Smooth muscle cell (in vitro differentiated cells): ENCODE data around the gene AARS2. TPM values are rescaled to one million over a fixed set of nuclear protein-coding genes. Genes with fewer than 3 reads are reported as not detected.

Experiments used
- DNase-seq: peaks from one replicate; lab custom pipeline; 2025; ENCODE audit not compliant: unreplicated experiment; lab: John Stamatoyannopoulos, UW
- H2AFZ ChIP-seq: fragments of 200-600 bp; sonication (generic); 2 replicates; pipeline ENCODE4 v1.6.0; 2016; ENCODE audit warnings: antibody characterized with exemption, low read depth, mild to moderate bottlenecking
- H3F3A ChIP-seq: fragments of 200-600 bp; sonication (generic); 2 replicates; pipeline ENCODE4 v1.6.0; 2017; ENCODE audit warnings: antibody characterized with exemption, low read depth
- H3K27ac ChIP-seq: fragments of 200-600 bp; sonication (generic); 2 replicates; pipeline ENCODE4 v1.5.1; 2016; ENCODE audit warnings: low read depth, mild to moderate bottlenecking
- H3K27me3 ChIP-seq: fragments of 200-600 bp; sonication (generic); 2 replicates; pipeline ENCODE4 v1.6.1; 2016; ENCODE audit warnings: low read depth, mild to moderate bottlenecking
- H3K36me3 ChIP-seq: fragments of 200-600 bp; sonication (generic); 2 replicates; pipeline ENCODE4 v1.5.1; 2016; ENCODE audit warnings: low read depth
- H3K4me1 ChIP-seq: fragments of 200-600 bp; sonication (generic); 2 replicates; pipeline ENCODE4 v1.5.1; 2016; ENCODE audit warnings: low read depth
- H3K4me2 ChIP-seq: fragments of 200-600 bp; sonication (generic); 2 replicates; pipeline ENCODE4 v1.6.0; 2016; ENCODE audit warnings: mild to moderate bottlenecking
- H3K4me3 ChIP-seq: fragments of 200-600 bp; sonication (generic); 2 replicates; pipeline ENCODE4 v1.5.1; 2016; ENCODE audit warnings: mild to moderate bottlenecking
- H3K79me2 ChIP-seq: fragments of 200-600 bp; sonication (generic); 2 replicates; pipeline ENCODE4 v1.6.0; 2016; ENCODE audit warnings: low read depth, mild to moderate bottlenecking
- H3K9ac ChIP-seq: fragments of 200-600 bp; sonication (generic); 2 replicates; pipeline ENCODE4 v1.6.0; 2016; ENCODE audit warnings: low read depth
- H3K9me3 ChIP-seq: fragments of 200-600 bp; sonication (generic); replicated peaks from 2 replicates; pipeline ENCODE4 v1.5.1; 2016; ENCODE audit warnings: low read depth
- H4K20me1 ChIP-seq: fragments of 200-600 bp; sonication (generic); 2 replicates; pipeline ENCODE4 v1.6.0; 2016; ENCODE audit warnings: low read depth
- WGBS: methylation state at CpG from one replicate; pipeline ENCODE4 v1.1.7; 2016; ENCODE audit warnings: low lambda C conversion rate; 5-methylcytosine and 5-hydroxymethylcytosine counted together
- polyA plus RNA-seq: library from polyadenylated mRNA; unstranded; fragments of >200 nt; fragmentation: Nextera tagmentation; extraction: Ambion mirVana; gene quantifications from 2 replicates; pipeline ENCODE4 v1.2.1, GENCODE V29; 2016
- total RNA-seq: library from RNA; depleted of rRNA; stranded (reverse); fragments of >200 nt; gene quantifications from 2 replicates; pipeline ENCODE4 v1.2.3, GENCODE V29; 2014
- TF ChIP-seq, protein P1 (sequence below): fragments of 200-600 bp; sonication (generic); IDR thresholded peaks from 2 replicates; pipeline ENCODE4 v1.5.1; 2017; ENCODE audit warnings: borderline replicate concordance, mild to moderate bottlenecking, antibody characterized with exemption; ENCODE audit not compliant: insufficient read depth, poor library complexity, severe bottlenecking

Gene AARS2
- total and polyA plus RNA-seq, 2 experiments from 2014 or later = 7.5 to 15.1 TPM

DNA sequence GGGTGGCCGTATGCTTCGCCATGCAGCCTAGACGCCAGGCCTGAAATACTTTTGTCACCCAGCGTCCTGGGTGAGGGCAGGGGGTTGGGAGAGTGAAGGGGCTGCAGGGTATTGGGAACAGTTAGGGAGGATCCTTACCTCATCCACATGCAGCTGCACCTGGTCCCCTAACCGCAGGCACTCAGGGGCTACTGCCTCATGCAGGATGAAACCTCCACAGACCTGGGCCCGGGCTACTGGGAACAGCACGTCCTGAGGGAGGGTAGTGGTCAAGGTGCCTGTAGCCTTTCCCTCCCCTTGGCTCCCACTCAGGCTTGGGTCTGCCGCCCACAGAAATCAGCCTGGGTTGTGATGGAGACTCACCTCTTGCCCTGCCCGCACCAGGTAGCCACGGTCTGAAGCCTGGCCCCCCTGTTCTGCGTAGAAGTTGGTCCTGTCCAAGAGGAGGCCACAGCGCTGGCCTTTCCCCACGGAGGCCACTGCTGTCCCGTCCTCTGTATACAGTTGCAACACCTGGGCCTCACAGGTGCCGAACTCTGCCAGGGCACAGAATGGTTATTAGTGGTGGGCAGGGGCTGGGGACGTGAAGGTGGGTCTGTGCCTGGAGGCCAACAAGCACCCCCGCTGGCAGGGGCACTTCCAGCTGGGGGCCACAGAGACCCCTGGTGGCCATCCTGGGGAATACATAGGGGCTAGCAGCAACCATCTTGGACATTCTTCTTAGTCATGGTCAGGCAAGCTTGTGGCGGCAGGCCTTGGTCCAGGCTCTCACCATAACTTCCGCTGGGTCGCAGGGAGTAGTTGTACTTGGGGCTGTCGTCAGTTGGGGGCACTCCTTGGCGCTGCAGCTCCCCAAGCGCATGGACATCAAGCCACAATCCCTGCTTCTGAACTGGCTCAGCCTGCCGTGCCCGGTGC is 8.6 kb downstream of the AARS2 start:
- H3K79me2 ChIP-seq = no peaks in the 10 kb centered on the region
- no peak overlapping the region for H3K4me2 ChIP-seq
- no peaks in the 10 kb centered on the region for H4K20me1 ChIP-seq
- H3K36me3 ChIP-seq = no peaks in the 10 kb centered on the region
- TF ChIP-seq, protein P1, sequence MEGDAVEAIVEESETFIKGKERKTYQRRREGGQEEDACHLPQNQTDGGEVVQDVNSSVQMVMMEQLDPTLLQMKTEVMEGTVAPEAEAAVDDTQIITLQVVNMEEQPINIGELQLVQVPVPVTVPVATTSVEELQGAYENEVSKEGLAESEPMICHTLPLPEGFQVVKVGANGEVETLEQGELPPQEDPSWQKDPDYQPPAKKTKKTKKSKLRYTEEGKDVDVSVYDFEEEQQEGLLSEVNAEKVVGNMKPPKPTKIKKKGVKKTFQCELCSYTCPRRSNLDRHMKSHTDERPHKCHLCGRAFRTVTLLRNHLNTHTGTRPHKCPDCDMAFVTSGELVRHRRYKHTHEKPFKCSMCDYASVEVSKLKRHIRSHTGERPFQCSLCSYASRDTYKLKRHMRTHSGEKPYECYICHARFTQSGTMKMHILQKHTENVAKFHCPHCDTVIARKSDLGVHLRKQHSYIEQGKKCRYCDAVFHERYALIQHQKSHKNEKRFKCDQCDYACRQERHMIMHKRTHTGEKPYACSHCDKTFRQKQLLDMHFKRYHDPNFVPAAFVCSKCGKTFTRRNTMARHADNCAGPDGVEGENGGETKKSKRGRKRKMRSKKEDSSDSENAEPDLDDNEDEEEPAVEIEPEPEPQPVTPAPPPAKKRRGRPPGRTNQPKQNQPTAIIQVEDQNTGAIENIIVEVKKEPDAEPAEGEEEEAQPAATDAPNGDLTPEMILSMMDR = peak; percentile 69
- no peak for DNase-seq
- H3F3A ChIP-seq = no peaks in the 10 kb centered on the region
- H3K9me3 ChIP-seq = no peaks in the 10 kb centered on the region
- H2AFZ ChIP-seq = no peak overlapping the region
- H3K27me3 ChIP-seq = no peaks in the 10 kb centered on the region
- WGBS = 90% methylated on average over 25 of the region's 25 CpGs
- no peaks in the 10 kb centered on the region for H3K4me1 ChIP-seq
- no peak overlapping the region for H3K27ac ChIP-seq
- no peak overlapping the region for H3K9ac ChIP-seq
- no peak overlapping the region for H3K4me3 ChIP-seq

DNA sequence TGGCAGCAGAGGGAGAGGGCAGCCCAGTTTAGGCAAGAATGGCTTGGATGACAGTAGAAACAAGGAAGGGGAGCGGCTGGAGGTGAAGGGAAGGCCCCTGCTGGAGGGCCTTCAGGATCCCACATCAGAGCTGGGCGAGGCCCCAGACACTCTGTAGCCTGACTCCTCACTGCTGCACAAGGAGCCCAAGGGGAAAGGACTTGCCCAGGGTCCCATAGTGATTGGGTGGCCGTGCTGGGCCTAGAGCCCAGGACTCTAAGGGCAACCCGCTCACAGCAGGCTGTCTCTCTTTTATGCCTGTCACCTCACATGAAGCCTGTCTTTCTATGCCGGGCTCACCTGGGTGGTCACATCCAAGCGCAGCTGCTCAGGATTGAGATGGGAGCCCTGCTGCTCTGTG is 9.3 kb downstream of the AARS2 start:
- no peak for DNase-seq
- Histone ChIP-seq H3K27ac (no peak overlapping the region), H3K4me1 (no peaks in the 10 kb centered on the region), H3F3A (no peaks in the 10 kb centered on the region), H3K79me2 (no peaks in the 10 kb centered on the region), H2AFZ (no peak overlapping the region), H3K9me3 (no peaks in the 10 kb centered on the region), H3K4me2 (no peak overlapping the region), H4K20me1 (no peaks in the 10 kb centered on the region), H3K27me3 (peaks cover 3% of the 10 kb centered on the region), H3K9ac (no peak overlapping the region), H3K36me3 (no peaks in the 10 kb centered on the region), H3K4me3 (no peak overlapping the region)
- WGBS = 94% methylated on average over 6 of the region's 6 CpGs
- TF ChIP-seq, protein P1 = no peak

DNA sequence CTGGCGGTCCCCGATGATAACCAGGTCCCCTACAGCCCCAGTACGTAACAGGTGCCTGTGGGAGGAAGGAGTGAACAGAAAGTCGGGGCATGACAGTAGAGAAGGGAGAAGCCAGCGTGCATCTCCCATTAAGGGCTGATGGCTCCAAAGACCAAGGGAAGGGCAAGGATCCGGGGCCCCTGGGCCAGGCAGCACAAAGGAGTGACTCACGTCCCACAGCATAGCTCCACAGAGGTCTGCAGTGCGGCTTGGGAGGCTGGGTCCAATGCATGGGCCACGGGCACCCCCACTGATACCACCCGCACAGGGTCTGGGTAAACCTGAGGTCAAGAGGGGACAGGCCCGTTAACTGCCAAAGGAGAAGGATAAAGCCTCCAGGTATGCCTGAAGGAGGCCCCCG is 10.3 kb downstream of the AARS2 start:
- Histone ChIP-seq H3K4me2 (no peak overlapping the region), H3K36me3 (no peaks in the 10 kb centered on the region), H3F3A (no peaks in the 10 kb centered on the region), H3K4me3 (no peak overlapping the region), H2AFZ (no peak overlapping the region), H3K9ac (no peak overlapping the region), H3K27ac (no peak overlapping the region), H3K79me2 (no peaks in the 10 kb centered on the region), H3K9me3 (no peaks in the 10 kb centered on the region), H3K4me1 (no peaks in the 10 kb centered on the region), H4K20me1 (no peaks in the 10 kb centered on the region), H3K27me3 (peaks cover 13% of the 10 kb centered on the region)
- TF ChIP-seq, protein P1 = no peak
- WGBS = 93% methylated on average over 12 of the region's 12 CpGs
- DNase-seq = no peak
